ENCODE measurements around the gene TBX1.

Gene TBX1

GRCh38 chr22:19760058-19760950 is at the start of gene TBX1:
TSS of gene TBX1 (plus strand) at chr22:19760778. CDS start at chr22:19760844, 66 bp downstream.
- no peak for FAIRE-seq
- no peak for DNase-seq (ENCODE audit: extremely low spot score, insufficient read length, low read depth)

GRCh38 chr22:19713245-19713644 is 47.3 kb upstream of the TBX1 start:
- no peak for DNase-seq (ENCODE audit: extremely low spot score, insufficient read length, low read depth)
- no peak for FAIRE-seq

DNA sequence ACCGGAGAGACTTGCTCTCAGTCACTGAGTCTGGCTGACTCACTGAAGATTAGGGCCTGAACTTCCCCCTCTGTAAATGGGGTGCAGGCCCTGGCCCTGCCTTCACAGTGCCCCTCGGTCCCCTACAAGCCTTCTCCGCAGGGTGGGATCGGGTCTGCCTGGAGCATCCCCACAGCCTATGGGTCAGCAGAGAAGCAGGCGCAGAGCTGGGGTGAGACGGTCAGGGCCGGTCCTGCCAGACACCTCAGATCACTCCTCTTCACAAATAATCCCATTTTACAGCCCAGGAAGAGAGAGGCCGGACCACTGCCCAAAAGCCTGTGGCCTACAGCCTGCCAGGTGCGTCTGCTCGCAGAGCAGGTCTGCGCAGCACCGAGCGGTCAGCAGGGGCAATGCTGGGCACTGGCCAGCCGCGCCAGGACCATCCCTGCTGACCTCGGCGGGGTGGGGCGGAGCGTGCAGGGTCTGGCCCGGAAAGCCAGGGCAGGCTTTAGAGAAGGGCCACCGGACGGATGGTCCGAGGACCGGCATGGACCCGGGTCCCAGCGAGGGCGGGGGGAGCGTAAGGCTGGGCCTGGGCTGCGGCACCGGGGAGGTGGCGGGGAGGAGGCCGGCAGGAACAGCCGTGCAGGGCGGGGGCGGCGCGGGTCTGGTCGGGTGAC is 46.8 kb upstream of the TBX1 start:
- FAIRE-seq (no peak), DNase-seq (ENCODE audit: extremely low spot score, insufficient read length, low read depth) (no peak)

GRCh38 chr22:19714312-19715187 is 46.0 kb upstream of the TBX1 start, which contains the start of gene SEPTIN5:
TSS of gene SEPTIN5 (plus strand) at chr22:19714503. CDS start at chr22:19714589, 86 bp downstream.
- FAIRE-seq (no peak), DNase-seq (ENCODE audit: extremely low spot score, insufficient read length, low read depth) (no peak)

GRCh38 chr22:19715188-19715930 is 45.2 kb upstream of the TBX1 start:
- DNase-seq (ENCODE audit: extremely low spot score, insufficient read length, low read depth): no peak
- FAIRE-seq: no peak

- no peak for DNase-seq (ENCODE audit: extremely low spot score, insufficient read length, low read depth)
- FAIRE-seq: no peak
Measured at GRCh38 chr22:19716041-19716828, 44.3 kb upstream of the TBX1 start.

DNA sequence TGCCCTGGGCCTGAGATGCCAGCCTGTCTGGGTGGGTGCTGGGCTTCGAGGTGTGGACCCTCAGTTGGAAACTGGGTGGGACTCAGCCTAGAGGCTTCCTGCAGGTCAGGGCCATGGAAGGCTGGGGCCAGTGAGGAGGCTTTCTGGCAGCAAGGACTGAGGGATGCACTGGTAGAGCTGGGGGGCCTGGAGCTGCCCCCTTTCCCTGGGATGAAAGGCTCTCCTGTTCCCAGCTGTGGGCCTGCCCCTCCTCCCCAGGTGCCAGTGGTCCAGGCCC is 43.8 kb upstream of the TBX1 start:
- DNase-seq (ENCODE audit: extremely low spot score, insufficient read length, low read depth): no peak
- no peak for FAIRE-seq

DNA sequence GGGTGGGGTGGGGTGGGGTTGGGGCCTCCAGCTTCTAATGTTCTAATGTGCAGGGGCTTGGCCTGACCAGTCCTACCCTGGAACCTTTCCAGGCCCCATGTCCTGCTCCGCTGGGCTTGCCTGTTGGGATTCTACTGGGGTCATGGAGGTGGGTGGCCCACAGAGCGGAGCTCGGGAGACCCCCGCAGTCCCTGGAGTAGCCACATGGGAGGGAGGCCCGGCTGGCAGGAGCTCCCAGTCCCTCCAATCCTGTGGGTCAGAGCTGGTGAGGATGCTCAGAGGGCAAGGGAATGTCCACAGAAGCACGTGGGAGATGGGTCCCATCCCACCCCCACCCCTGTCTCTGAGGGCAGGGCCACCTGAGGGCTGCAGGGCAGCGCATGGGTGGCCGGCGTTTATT is 43.4 kb upstream of the TBX1 start:
- FAIRE-seq: no peak
- DNase-seq (ENCODE audit: extremely low spot score, insufficient read length, low read depth): no peak

- DNase-seq (ENCODE audit: extremely low spot score, insufficient read length, low read depth) (peak; percentile 78), FAIRE-seq (peak; percentile 48)
Measured at GRCh38 chr22:19717691-19718455, 42.7 kb upstream of the TBX1 start.

DNA sequence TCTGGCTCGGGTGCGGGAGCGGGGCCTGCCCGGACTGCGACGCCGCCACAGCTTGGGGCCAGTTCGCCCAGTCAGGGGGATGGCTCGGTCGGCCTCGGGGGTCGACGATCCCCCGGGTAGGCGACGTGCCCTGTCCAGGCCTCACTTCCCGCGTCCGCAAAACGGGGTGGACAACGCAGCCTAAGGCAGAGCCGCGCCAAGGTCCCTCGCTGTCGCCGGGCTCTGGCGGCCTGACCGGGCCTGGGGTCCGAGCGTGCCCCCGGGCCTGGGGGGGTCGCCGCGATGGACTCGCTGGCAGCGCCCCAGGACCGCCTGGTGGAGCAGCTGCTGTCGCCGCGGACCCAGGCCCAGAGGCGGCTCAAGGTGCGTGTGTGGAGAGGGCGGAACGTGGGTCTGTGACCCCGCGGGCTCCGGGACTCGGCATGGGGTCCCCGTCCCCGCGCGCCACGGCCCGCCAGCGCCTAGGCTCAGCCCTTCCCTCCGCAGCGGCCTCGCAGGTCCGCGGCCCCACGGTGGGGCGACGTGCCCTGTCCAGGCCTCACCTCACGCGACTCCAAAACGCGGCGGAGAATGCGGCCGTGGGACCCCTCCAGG is 42.0 kb upstream of the TBX1 start:
- FAIRE-seq (no peak), DNase-seq (ENCODE audit: extremely low spot score, insufficient read length, low read depth) (no peak)

DNA sequence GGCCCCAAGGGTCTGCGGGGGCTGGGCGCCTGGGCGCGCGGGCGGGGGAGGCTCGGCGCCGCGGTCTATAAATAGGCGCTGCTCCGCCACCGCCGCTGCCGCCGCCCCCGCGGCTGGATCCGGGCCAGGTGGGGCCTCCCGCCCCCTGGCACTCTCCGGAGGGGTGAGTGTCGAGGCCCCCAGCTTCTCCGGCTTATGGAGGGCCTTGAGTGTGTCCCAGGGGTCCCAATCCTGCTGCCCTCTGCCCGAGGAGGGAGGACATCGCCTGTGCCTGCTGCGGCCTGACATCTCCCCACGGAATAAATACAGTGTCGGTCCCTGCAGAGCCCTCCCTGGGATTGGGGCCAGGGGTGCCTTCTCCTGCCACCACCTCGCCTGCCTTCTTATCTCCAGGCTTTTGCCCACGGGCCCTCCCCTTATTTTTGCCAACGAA is 41.5 kb upstream of the TBX1 start:
- DNase-seq (ENCODE audit: extremely low spot score, insufficient read length, low read depth) (no peak), FAIRE-seq (no peak)

DNA sequence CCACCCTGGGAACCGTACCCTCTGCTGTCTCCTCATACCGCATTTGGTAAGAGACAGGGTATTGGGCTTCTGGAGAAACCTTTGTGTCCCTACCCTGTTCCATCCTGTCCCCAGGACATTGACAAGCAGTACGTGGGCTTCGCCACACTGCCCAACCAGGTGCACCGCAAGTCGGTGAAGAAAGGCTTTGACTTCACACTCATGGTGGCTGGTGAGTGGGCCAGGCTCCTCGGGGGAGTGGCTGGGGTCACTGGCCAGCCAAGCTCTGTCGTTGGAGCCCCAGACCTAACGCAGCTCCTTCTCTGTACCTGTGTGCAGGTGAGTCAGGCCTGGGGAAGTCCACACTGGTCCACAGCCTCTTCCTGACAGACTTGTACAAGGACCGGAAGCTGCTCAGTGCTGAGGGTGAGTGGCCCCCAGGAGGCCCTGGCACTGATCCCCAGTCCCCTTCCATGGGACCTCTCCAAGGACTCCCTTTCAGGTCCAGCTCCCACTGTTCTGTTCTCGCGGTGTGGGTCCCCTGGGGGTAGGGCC is 41.0 kb upstream of the TBX1 start:
- FAIRE-seq (no peak), DNase-seq (ENCODE audit: extremely low spot score, insufficient read length, low read depth) (no peak)

- no peak for DNase-seq (ENCODE audit: extremely low spot score, insufficient read length, low read depth)
- no peak for FAIRE-seq
Measured at GRCh38 chr22:19720150-19720827, 40.3 kb upstream of the TBX1 start.

GRCh38 chr22:19720999-19721329 is 39.6 kb upstream of the TBX1 start:
- DNase-seq (ENCODE audit: extremely low spot score, insufficient read length, low read depth) (no peak), FAIRE-seq (no peak)

- DNase-seq (ENCODE audit: extremely low spot score, insufficient read length, low read depth) (no peak), FAIRE-seq (no peak)
Measured at GRCh38 chr22:19721330-19722177, 39.0 kb upstream of the TBX1 start.

GRCh38 chr22:19722178-19722981 is 38.2 kb upstream of the TBX1 start:
- FAIRE-seq (no peak), DNase-seq (ENCODE audit: extremely low spot score, insufficient read length, low read depth) (no peak)
